ENCODE data around the gene CNNM1. TPM values are rescaled to one million over a fixed set of nuclear protein-coding genes. Genes with fewer than 3 reads are reported as not detected.

CNNM1 gene
- total RNA-seq, 2 experiments from 2014 or later = not detected

DNA sequence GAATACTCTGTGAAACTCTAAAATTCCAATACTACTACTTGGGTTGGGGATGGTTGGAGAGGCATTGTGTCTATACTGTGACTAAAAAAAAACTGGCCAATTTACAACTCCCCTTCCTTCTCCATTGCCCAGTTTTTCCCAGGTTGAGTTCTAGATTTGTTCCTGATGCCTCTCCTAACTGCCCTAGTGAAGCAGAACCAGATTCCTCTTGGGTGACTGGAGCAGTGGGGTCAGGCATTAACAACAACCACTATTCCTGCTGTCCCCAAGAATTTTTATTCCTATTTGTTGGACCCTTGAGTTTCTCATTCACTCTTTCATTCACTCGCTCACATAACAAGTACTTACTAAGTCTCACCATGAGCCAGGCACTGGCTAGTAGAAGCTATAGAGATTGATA, 95.5 kb downstream of the CNNM1 start:
- Histone ChIP-seq H3K4me1 (ENCODE audit: insufficient read depth, low read length, poor library complexity, severe bottlenecking) (peaks cover 5% of the 10 kb centered on the region), H3K27ac (ENCODE audit: low read depth, low read length, poor library complexity, severe bottlenecking) (no peak overlapping the region), H2AFZ (ENCODE audit: low read length) (no peak overlapping the region), H3K36me3 (ENCODE audit: insufficient read depth, low read length) (peaks cover 40% of the 10 kb centered on the region), H4K20me1 (ENCODE audit: insufficient read depth, low read length) (no peaks in the 10 kb centered on the region), H3K9me3 (ENCODE audit: low read length) (no peaks in the 10 kb centered on the region), H3K9me2 (ENCODE audit: insufficient read depth, low read length) (no peaks in the 10 kb centered on the region), H3K4me3 (ENCODE audit: low read depth, low read length, poor library complexity, severe bottlenecking) (no peak overlapping the region), H3K79me2 (ENCODE audit: insufficient read depth, low read depth, low read length) (peaks cover 16% of the 10 kb centered on the region; the same call in 1 of the 2 replicates), H3K4me2 (ENCODE audit: low read length) (no peak overlapping the region)
- intact Hi-C loops (cut with micrococcal nuclease; ENCODE audit: unreplicated experiment) = no loop called here
- DNase-seq (ENCODE audit: low spot score) = no peak
- POLR2A ChIA-PET = no interaction called here
- TF ChIP-seq, protein P1, sequence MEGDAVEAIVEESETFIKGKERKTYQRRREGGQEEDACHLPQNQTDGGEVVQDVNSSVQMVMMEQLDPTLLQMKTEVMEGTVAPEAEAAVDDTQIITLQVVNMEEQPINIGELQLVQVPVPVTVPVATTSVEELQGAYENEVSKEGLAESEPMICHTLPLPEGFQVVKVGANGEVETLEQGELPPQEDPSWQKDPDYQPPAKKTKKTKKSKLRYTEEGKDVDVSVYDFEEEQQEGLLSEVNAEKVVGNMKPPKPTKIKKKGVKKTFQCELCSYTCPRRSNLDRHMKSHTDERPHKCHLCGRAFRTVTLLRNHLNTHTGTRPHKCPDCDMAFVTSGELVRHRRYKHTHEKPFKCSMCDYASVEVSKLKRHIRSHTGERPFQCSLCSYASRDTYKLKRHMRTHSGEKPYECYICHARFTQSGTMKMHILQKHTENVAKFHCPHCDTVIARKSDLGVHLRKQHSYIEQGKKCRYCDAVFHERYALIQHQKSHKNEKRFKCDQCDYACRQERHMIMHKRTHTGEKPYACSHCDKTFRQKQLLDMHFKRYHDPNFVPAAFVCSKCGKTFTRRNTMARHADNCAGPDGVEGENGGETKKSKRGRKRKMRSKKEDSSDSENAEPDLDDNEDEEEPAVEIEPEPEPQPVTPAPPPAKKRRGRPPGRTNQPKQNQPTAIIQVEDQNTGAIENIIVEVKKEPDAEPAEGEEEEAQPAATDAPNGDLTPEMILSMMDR (conservative IDR thresholded peaks at IDR 0.05; ENCODE audit: low read length) = no peak
- no peak for TF ChIP-seq EZH2phosphoT487 (IDR thresholded peaks at IDR 0.05; ENCODE audit: borderline replicate concordance, low read depth, low read length)
- no TSS peak for BruUV-seq (replicated peaks)
- CTCF ChIA-PET (ENCODE audit: unreplicated experiment) = no interaction called here

DNA sequence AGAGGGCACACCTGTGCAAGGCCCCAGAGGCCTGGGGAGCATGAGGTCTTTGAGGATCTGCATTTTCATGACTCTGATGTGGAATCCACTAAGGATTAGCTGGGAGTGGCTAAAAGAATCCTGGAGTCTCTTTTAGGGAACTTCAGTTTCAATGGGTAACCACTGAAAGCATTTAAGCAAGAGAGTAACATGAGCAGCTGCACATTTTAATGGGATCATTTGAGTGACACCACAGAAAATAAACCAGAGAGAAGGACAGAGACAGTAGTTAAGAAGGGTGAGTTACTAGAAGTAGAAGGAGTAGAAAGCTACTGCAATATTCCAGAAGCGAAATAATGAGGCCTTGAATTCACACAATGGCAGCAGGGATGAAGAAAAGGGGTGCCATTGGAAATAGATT, 96.0 kb downstream of the CNNM1 start:
- Histone ChIP-seq H3K9me2 (ENCODE audit: insufficient read depth, low read length) (no peaks in the 10 kb centered on the region), H4K20me1 (ENCODE audit: insufficient read depth, low read length) (no peaks in the 10 kb centered on the region), H2AFZ (ENCODE audit: low read length) (no peak overlapping the region), H3K9me3 (ENCODE audit: low read length) (no peaks in the 10 kb centered on the region), H3K36me3 (ENCODE audit: insufficient read depth, low read length) (peaks cover 35% of the 10 kb centered on the region; the same call in 1 of the 2 replicates), H3K79me2 (ENCODE audit: insufficient read depth, low read depth, low read length) (peaks cover 21% of the 10 kb centered on the region; the same call in 1 of the 2 replicates), H3K4me2 (ENCODE audit: low read length) (no peak overlapping the region), H3K4me3 (ENCODE audit: low read depth, low read length, poor library complexity, severe bottlenecking) (no peak overlapping the region), H3K4me1 (ENCODE audit: insufficient read depth, low read length, poor library complexity, severe bottlenecking) (peaks cover 5% of the 10 kb centered on the region), H3K27ac (ENCODE audit: low read depth, low read length, poor library complexity, severe bottlenecking) (no peak overlapping the region)
- no TSS peak for BruUV-seq (replicated peaks)
- DNase-seq (ENCODE audit: low spot score) = no peak
- ChIA-PET CTCF (ENCODE audit: unreplicated experiment) (no interaction called here), POLR2A (no interaction called here)
- intact Hi-C loops (cut with micrococcal nuclease; ENCODE audit: unreplicated experiment) = no loop called here
- TF ChIP-seq EZH2phosphoT487 (IDR thresholded peaks at IDR 0.05; ENCODE audit: borderline replicate concordance, low read depth, low read length) = no peak
- TF ChIP-seq, protein P1 (conservative IDR thresholded peaks at IDR 0.05; ENCODE audit: low read length) = no peak

DNA sequence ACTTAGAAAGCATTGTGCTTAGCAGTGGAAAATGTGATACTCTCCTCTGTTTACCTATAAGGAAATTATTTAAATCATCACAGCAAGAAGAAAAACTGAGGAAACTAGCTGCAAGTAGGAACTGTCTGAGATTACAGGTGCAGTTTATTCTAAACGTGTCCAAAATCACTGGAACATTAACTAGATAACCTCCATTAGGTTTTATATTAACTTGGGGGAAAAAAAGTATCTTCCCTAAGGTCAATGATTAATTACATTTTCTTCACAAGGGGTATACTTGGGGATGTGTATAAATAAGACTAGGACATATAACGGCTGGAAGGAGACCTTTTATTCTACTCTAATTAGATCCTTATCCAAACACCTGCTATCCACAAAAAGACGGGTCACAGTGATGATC, 97.5 kb downstream of the CNNM1 start:
- intact Hi-C loops (cut with micrococcal nuclease; ENCODE audit: unreplicated experiment) = no loop called here
- Histone ChIP-seq H3K4me1 (ENCODE audit: insufficient read depth, low read length, poor library complexity, severe bottlenecking) (peaks cover 8% of the 10 kb centered on the region), H3K79me2 (ENCODE audit: insufficient read depth, low read depth, low read length) (peaks cover 30% of the 10 kb centered on the region; the same call in 1 of the 2 replicates), H3K4me2 (ENCODE audit: low read length) (no peak overlapping the region), H3K27ac (ENCODE audit: low read depth, low read length, poor library complexity, severe bottlenecking) (no peak overlapping the region), H2AFZ (ENCODE audit: low read length) (no peak overlapping the region), H3K9me2 (ENCODE audit: insufficient read depth, low read length) (no peaks in the 10 kb centered on the region), H4K20me1 (ENCODE audit: insufficient read depth, low read length) (no peaks in the 10 kb centered on the region), H3K4me3 (ENCODE audit: low read depth, low read length, poor library complexity, severe bottlenecking) (no peak overlapping the region), H3K9me3 (ENCODE audit: low read length) (no peaks in the 10 kb centered on the region), H3K36me3 (ENCODE audit: insufficient read depth, low read length) (peaks cover 25% of the 10 kb centered on the region; the same call in 1 of the 2 replicates)
- no peak for TF ChIP-seq EZH2phosphoT487 (IDR thresholded peaks at IDR 0.05; ENCODE audit: borderline replicate concordance, low read depth, low read length)
- TF ChIP-seq, protein P1 (conservative IDR thresholded peaks at IDR 0.05; ENCODE audit: low read length) = no peak
- ChIA-PET CTCF (ENCODE audit: unreplicated experiment) (no interaction called here), POLR2A (no interaction called here)
- no TSS peak for BruUV-seq (replicated peaks)
- DNase-seq (ENCODE audit: low spot score) = no peak
